ENCODE measurements around the gene HIC1.

Gene HIC1

DNA sequence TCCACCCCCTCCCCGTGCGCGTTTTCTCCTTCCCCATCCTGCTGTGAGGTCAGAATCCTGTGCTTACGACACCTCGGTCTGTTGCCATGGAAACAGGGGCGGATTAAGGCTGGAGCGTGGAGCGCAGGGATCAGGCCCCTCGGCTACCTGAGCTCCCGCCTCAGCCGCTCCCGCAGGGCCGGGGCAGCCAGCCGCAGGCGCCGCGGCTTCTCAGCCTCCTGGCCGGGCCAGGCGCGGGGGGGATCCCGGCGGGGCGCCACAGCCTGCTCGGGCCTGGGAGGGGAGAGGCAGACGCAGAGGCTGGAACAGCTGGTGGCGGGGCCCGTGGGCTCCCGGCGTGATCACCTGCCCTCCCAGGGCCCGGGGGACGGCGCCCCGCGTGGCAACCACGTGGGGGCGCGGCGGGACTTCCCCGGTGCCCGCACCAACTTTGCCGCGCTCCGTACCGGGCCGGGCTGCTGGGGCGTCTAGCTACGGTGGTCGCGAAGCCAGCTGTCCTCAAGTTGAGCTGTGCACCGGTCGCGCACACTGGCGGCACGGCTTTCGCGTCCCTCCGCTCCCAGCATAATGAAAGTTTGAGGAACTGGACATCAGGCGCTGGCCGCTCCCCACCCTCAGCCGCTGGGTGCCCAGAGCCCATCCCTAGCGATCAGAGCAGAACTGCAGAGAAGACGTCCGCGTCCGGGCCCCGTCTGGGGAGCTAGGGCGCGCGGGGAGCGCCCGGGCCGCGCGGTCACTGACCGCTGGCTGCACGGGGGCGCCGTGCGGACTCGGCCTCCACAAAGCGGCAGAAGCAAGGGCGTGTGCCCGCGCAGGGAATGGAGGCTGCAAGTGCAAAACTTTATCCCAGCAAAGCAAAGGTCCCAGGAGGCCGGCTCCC is 31.0 kb upstream of the HIC1 start:
- no peak overlapping the region for H2BK5ac ChIP-seq (ENCODE audit: low read length)
- H3K79me2 ChIP-seq (ENCODE audit: control insufficient read depth, insufficient read depth, low read length) = no peaks in the 10 kb centered on the region
- no peak overlapping the region for H2BK120ac ChIP-seq (ENCODE audit: low read depth, low read length)
- peak; percentile 97 for DNase-seq
- no peak overlapping the region for H3K27ac ChIP-seq (ENCODE audit: low read depth, low read length)
- peak overlapping the region; percentile 61 for H3K4me2 ChIP-seq (ENCODE audit: low read length)
- H4K8ac ChIP-seq (ENCODE audit: low read depth, low read length) = no peak overlapping the region
- no peak overlapping the region for H3K23ac ChIP-seq (ENCODE audit: low read length)
- peaks cover 18% of the 10 kb centered on the region for H3K27me3 ChIP-seq (ENCODE audit: insufficient read depth, low read length, poor library complexity)
- no peaks in the 10 kb centered on the region for H3K79me1 ChIP-seq (ENCODE audit: low read length)
- no peaks in the 10 kb centered on the region for H3K4me1 ChIP-seq (ENCODE audit: control insufficient read depth, low read depth, low read length)
- H3K18ac ChIP-seq (ENCODE audit: low read length) = no peak overlapping the region
- H3K36me3 ChIP-seq (ENCODE audit: control insufficient read depth, insufficient read depth, low read length) = no peaks in the 10 kb centered on the region
- peak overlapping the region; percentile 52 for H3K9ac ChIP-seq (ENCODE audit: low read length)
- no peak overlapping the region for H2AK5ac ChIP-seq (ENCODE audit: low read length)
- H3K4me3 ChIP-seq (ENCODE audit: low read length) = peak overlapping the region; percentile 11
- H3K56ac ChIP-seq (ENCODE audit: low read length) = peak overlapping the region; percentile 67
- H3K4ac ChIP-seq (ENCODE audit: low read depth, low read length) = no peak overlapping the region
- no CpG with 5 or more reads among the region's 85 CpGs for WGBS (ENCODE audit: extremely low coverage, insufficient coverage, low lambda C conversion rate)
- no peak overlapping the region for H4K5ac ChIP-seq (ENCODE audit: low read length)
- no peak overlapping the region for H2BK15ac ChIP-seq (replicated peaks; ENCODE audit: low read depth)

DNA sequence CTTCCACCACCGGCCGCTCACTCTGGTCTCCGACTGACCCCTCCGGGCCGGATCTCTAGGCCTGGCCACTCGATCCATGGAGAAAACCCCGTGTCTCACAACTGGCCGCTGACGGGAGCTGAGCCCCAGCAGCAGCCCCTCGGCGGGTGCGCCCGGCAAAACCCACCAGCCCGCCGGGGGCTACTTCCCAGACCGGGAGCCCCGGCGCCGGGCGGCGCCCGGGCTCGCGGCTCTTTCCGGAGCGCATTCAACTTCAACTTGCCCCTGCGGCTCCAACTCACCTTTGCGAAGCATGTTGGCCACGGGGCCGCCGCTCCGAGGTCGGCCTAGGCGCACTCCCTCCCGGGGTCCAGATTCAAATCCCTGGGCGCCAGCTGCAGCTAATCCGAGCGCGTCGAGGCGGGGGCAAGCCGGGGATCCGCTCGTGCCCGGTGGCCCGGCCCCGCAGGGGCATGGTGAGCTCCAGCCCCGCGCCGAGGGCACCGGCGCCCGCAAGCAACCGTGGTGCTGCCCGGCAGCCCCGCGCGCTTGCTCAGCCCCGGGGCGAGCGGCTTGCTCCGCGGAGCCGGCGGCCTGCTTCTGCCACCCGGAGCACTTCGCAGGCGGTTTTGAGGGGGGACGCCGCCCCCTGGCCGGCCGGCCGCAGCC is 30.2 kb upstream of the HIC1 start:
- Histone ChIP-seq H3K36me3 (ENCODE audit: control insufficient read depth, insufficient read depth, low read length) (no peaks in the 10 kb centered on the region), H3K27ac (ENCODE audit: low read depth, low read length) (no peak overlapping the region), H3K23ac (ENCODE audit: low read length) (no peak overlapping the region), H3K27me3 (ENCODE audit: insufficient read depth, low read length, poor library complexity) (peaks cover 18% of the 10 kb centered on the region), H3K56ac (ENCODE audit: low read length) (peak overlapping the region; percentile 67), H3K18ac (ENCODE audit: low read length) (peak overlapping the region; percentile 65), H3K4me1 (ENCODE audit: control insufficient read depth, low read depth, low read length) (no peaks in the 10 kb centered on the region), H2AK5ac (ENCODE audit: low read length) (no peak overlapping the region), H3K79me1 (ENCODE audit: low read length) (no peaks in the 10 kb centered on the region), H3K79me2 (ENCODE audit: control insufficient read depth, insufficient read depth, low read length) (no peaks in the 10 kb centered on the region), H2BK120ac (ENCODE audit: low read depth, low read length) (no peak overlapping the region), H2BK5ac (ENCODE audit: low read length) (no peak overlapping the region), H4K8ac (ENCODE audit: low read depth, low read length) (no peak overlapping the region), H3K4me2 (ENCODE audit: low read length) (peak overlapping the region; percentile 61), H3K4me3 (ENCODE audit: low read length) (peak overlapping the region; percentile 11), H2BK15ac (replicated peaks; ENCODE audit: low read depth) (no peak overlapping the region), H3K4ac (ENCODE audit: low read depth, low read length) (no peak overlapping the region), H3K9ac (ENCODE audit: low read length) (peak overlapping the region; percentile 52), H4K5ac (ENCODE audit: low read length) (no peak overlapping the region)
- DNase-seq = peak; percentile 52
- no CpG with 5 or more reads among the region's 73 CpGs for WGBS (ENCODE audit: extremely low coverage, insufficient coverage, low lambda C conversion rate)

DNA sequence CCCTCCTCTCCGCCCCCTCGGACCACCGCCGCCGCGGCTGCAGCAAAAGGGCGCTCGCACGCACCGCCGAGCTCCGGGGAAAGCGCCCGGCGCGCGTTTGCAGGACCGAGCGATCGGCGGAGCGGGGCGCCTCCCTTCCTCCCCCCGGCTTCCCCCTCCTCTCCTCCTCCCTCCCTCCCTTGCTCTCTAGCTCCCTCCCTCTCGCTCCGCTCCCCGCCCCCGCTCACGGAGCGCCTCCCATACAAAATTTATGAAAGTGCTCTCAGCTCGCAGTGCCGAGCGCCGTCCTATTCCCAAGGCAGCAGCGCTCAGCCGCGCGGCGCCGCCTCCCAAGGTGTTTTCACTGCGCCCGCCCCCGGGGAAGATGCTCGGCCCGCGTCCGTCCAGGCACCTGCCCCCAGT is 29.7 kb upstream of the HIC1 start, which contains the start of gene RTN4RL1:
TSS of gene RTN4RL1 (minus strand) at position 115 of the 402 bp plus-strand sequence. CDS start 469 bp downstream, outside the sequence.
- Histone ChIP-seq H3K27ac (ENCODE audit: low read depth, low read length) (no peak within 1 kb of the TSS), H3K23ac (ENCODE audit: low read length) (no peak within 1 kb of the TSS), H3K36me3 (ENCODE audit: control insufficient read depth, insufficient read depth, low read length) (no peaks in the 10 kb centered on the region), H3K18ac (ENCODE audit: low read length) (peak within 1 kb of the TSS; percentile 65), H3K4me2 (ENCODE audit: low read length) (peak within 1 kb of the TSS; percentile 61), H3K79me1 (ENCODE audit: low read length) (no peaks in the 10 kb centered on the region), H2BK5ac (ENCODE audit: low read length) (no peak within 1 kb of the TSS), H3K4ac (ENCODE audit: low read depth, low read length) (no peak within 1 kb of the TSS), H4K5ac (ENCODE audit: low read length) (no peak within 1 kb of the TSS), H2AK5ac (ENCODE audit: low read length) (no peak within 1 kb of the TSS), H2BK15ac (replicated peaks; ENCODE audit: low read depth) (no peak within 1 kb of the TSS), H3K4me1 (ENCODE audit: control insufficient read depth, low read depth, low read length) (no peaks in the 10 kb centered on the region), H4K8ac (ENCODE audit: low read depth, low read length) (no peak within 1 kb of the TSS), H3K4me3 (ENCODE audit: low read length) (peak within 1 kb of the TSS; percentile 11), H3K9ac (ENCODE audit: low read length) (peak within 1 kb of the TSS; percentile 52), H2BK120ac (ENCODE audit: low read depth, low read length) (no peak within 1 kb of the TSS), H3K56ac (ENCODE audit: low read length) (peak within 1 kb of the TSS; percentile 67), H3K27me3 (ENCODE audit: insufficient read depth, low read length, poor library complexity) (peaks cover 18% of the 10 kb centered on the region), H3K79me2 (ENCODE audit: control insufficient read depth, insufficient read depth, low read length) (no peaks in the 10 kb centered on the region)
- peak; percentile 78 for DNase-seq
- WGBS (ENCODE audit: extremely low coverage, insufficient coverage, low lambda C conversion rate) = no CpG with 5 or more reads among the region's 47 CpGs

DNA sequence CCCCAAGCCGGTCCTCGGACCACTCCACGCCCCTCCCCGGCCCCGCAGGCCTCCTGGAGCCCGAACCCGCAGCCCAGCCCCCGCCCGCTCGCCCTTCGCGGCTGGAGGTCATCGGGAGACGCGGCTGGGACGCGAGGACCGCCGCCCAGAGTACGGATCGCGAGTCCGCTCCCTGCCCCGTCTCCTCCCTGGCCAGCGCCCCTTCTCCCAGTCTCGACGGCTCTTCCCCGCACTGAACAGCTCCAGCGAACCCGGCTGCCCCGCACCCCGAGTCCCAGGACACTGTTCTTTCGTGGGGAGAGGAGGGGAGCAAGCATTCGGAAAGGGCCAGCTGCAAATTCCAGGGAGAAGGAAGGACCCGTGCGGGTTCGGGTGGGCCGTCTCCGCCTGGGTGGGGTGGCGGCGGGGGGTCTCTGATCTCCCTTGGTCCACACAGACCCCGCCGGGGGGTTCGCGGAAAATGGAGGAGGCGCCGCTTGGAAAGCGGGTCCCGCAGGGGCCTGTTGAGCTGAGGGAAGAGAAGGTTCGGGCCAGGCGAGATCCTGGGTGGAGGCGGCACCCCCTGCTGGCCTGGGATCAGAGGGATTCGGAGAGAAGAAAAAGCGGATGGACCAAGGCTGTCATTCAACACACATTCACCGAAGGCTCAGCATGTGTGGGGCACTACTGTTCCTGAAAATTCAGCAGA is 29.1 kb upstream of the HIC1 start:
- H3K36me3 ChIP-seq (ENCODE audit: control insufficient read depth, insufficient read depth, low read length) = no peaks in the 10 kb centered on the region
- no peak overlapping the region for H4K5ac ChIP-seq (ENCODE audit: low read length)
- WGBS (ENCODE audit: extremely low coverage, insufficient coverage, low lambda C conversion rate) = no CpG with 5 or more reads among the region's 55 CpGs
- no peak overlapping the region for H2AK5ac ChIP-seq (ENCODE audit: low read length)
- peak overlapping the region; percentile 16 for H3K4me2 ChIP-seq (ENCODE audit: low read length)
- H2BK120ac ChIP-seq (ENCODE audit: low read depth, low read length) = no peak overlapping the region
- H3K18ac ChIP-seq (ENCODE audit: low read length) = no peak overlapping the region
- H3K4ac ChIP-seq (ENCODE audit: low read depth, low read length) = no peak overlapping the region
- H3K23ac ChIP-seq (ENCODE audit: low read length) = no peak overlapping the region
- H3K27ac ChIP-seq (ENCODE audit: low read depth, low read length) = no peak overlapping the region
- no peak overlapping the region for H2BK5ac ChIP-seq (ENCODE audit: low read length)
- H3K9ac ChIP-seq (ENCODE audit: low read length) = no peak overlapping the region
- H3K79me2 ChIP-seq (ENCODE audit: control insufficient read depth, insufficient read depth, low read length) = no peaks in the 10 kb centered on the region
- H3K79me1 ChIP-seq (ENCODE audit: low read length) = no peaks in the 10 kb centered on the region
- peak overlapping the region; percentile 9 for H3K56ac ChIP-seq (ENCODE audit: low read length)
- no peak overlapping the region for H4K8ac ChIP-seq (ENCODE audit: low read depth, low read length)
- no peak overlapping the region for H2BK15ac ChIP-seq (replicated peaks; ENCODE audit: low read depth)
- H3K4me3 ChIP-seq (ENCODE audit: low read length) = no peak overlapping the region
- peaks cover 18% of the 10 kb centered on the region for H3K27me3 ChIP-seq (ENCODE audit: insufficient read depth, low read length, poor library complexity)
- peak; percentile 70 for DNase-seq
- H3K4me1 ChIP-seq (ENCODE audit: control insufficient read depth, low read depth, low read length) = no peaks in the 10 kb centered on the region

DNA sequence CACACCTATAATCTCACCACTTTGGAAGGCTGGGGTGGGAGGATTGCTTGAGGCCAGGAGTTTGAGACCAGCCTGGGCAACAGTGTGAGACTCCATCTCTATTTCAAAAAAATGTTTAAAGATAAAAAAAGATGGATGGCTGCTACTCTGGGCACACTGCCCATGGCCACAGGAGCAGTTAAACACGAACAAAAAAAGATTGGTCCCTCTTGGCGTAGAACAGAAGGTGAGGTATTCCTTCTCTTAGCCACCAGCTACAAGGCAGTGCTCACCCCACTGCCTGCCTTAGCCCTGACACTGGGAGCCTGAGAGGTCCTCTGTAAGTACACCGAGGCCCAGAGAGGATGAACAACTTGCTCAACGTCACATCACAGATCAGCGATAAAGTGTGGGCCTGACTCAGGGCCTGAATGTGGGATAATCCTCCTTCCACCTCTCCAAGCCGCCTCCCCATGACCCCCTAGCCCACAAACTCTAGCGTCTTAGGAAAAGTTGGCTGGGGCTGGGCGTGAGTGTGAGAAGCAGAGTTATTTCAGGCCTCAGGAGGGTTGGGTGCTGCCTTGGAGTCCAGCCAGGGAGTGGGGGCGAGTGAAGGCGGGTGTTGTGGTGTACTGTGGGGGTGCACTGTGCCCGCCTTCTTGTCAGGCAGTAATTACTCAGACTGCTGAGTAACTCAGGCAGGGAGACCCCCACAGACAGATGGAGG is 27.2 kb upstream of the HIC1 start:
- no peak for DNase-seq
- Histone ChIP-seq H3K4me1 (ENCODE audit: control insufficient read depth, low read depth, low read length) (no peaks in the 10 kb centered on the region), H3K56ac (ENCODE audit: low read length) (no peak overlapping the region), H3K4me3 (ENCODE audit: low read length) (no peak overlapping the region), H3K36me3 (ENCODE audit: control insufficient read depth, insufficient read depth, low read length) (no peaks in the 10 kb centered on the region), H3K23ac (ENCODE audit: low read length) (no peak overlapping the region), H4K5ac (ENCODE audit: low read length) (no peak overlapping the region), H2BK5ac (ENCODE audit: low read length) (no peak overlapping the region), H3K79me2 (ENCODE audit: control insufficient read depth, insufficient read depth, low read length) (no peaks in the 10 kb centered on the region), H3K9ac (ENCODE audit: low read length) (no peak overlapping the region), H3K79me1 (ENCODE audit: low read length) (peaks cover 2% of the 10 kb centered on the region), H3K27me3 (ENCODE audit: insufficient read depth, low read length, poor library complexity) (peaks cover 18% of the 10 kb centered on the region), H2BK15ac (replicated peaks; ENCODE audit: low read depth) (no peak overlapping the region), H3K4ac (ENCODE audit: low read depth, low read length) (no peak overlapping the region), H2AK5ac (ENCODE audit: low read length) (no peak overlapping the region), H3K18ac (ENCODE audit: low read length) (no peak overlapping the region), H3K4me2 (ENCODE audit: low read length) (no peak overlapping the region), H4K8ac (ENCODE audit: low read depth, low read length) (no peak overlapping the region), H3K27ac (ENCODE audit: low read depth, low read length) (no peak overlapping the region), H2BK120ac (ENCODE audit: low read depth, low read length) (no peak overlapping the region)
- no CpG with 5 or more reads among the region's 11 CpGs for WGBS (ENCODE audit: extremely low coverage, insufficient coverage, low lambda C conversion rate)

Measured in mesendoderm (in vitro differentiated cells).